Ishikawa (cell line): ENCODE measurements around the gene FLYWCH1.

Experiments
- RAD21 ChIP-seq: IDR thresholded peaks from 2 replicates; pipeline ENCODE4 v1.6.1; 2012; ENCODE audit warnings: low read depth
- REST ChIP-seq: IDR thresholded peaks from 2 replicates; pipeline ENCODE4 v1.6.1; 2012; ENCODE audit warnings: low read depth, mild to moderate bottlenecking

DNA sequence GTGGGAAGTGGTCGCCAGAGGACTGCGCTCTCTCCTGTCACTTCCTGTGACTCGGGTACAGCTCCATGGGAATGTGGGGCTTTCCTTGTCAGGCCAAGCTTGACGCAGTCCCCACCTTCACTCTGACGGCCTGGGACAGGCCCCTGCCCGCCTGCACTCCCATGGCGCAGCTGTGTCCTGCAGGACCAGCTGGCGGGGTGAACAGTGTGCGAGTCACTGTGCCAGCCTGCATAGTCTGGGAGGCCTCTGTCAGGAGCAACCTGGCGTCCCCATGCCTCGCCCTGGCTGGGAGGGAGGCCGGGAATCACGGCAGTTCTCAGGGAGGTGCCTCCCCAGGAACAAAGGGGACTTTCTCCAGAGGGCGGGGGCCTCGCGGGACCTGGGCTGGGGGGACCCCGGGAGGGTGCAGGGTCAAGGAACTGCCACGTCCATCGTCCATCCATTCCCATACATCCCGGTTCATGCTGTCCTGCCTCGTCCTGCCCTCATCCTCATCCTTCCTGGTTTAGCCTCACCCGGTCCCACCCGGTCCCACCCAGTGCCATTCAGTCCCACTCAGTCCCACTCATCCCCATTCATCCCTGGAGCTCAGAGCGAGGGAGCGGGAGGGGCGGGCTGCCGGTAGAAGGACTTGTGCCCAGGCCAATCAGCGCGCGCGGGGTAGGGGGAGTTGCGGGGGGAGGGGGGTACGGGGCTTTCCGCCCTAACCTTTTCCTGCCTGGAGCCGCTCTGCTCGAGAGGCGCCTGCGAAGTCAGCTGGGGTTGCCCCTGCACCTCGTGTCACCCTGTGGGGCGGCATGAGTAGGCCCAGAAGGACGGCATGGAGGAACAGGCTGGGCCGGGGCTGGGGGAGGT is 13.4 kb downstream of the FLYWCH1 start:
- no peak for TF ChIP-seq RAD21
- no peak for TF ChIP-seq REST
